OCI-LY3 (cell line): ENCODE results near the gene ARID5B.

Experiments
- EZH2phosphoT487 ChIP-seq: fragments of 200-600 bp; shearing (Covaris generic); IDR thresholded peaks from 2 replicates; pipeline ENCODE4 v1.6.1; 2018; ENCODE audit warnings: antibody characterized with exemption, mixed run types, low read depth
- TF ChIP-seq, protein P1 (sequence below): fragments of 200-600, 300-600 bp; sonication (generic); IDR thresholded peaks from 2 replicates; pipeline ENCODE4 v1.5.1; 2014; ENCODE audit warnings: antibody characterized with exemption, low read length, low read depth

DNA sequence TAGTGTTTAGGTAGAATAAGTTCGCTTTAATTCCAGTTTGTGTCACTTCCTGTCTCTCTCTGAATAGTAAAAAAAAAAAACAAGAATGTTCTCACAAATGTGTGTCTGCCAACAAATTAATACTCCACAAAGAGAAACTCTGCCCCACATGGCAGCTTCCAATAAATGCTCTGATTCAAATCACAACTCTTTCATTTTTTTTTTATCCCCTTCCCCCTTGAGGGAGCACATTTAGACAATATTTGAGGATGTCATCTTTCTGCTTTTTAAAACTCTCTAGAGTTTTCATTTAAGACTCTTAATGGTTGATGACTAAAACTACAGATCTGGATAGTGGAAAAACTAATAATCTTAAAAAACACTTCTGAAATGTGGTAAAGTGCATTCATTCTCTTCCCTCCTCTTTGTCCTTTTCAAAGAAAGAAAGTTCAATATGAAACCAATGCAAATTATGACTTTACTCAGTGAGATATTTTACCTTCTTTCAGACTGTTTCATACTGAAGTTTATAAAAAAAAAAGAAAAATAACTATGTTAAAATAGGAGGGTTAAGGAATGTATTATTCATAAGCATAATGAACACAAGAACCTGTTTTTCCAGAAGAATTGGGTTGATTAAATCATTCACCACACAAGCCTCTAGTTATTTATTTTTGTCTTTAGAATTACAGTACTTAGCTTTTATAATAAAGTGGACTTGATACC, 42.3 kb downstream of the ARID5B start:
- TF ChIP-seq, protein P1, sequence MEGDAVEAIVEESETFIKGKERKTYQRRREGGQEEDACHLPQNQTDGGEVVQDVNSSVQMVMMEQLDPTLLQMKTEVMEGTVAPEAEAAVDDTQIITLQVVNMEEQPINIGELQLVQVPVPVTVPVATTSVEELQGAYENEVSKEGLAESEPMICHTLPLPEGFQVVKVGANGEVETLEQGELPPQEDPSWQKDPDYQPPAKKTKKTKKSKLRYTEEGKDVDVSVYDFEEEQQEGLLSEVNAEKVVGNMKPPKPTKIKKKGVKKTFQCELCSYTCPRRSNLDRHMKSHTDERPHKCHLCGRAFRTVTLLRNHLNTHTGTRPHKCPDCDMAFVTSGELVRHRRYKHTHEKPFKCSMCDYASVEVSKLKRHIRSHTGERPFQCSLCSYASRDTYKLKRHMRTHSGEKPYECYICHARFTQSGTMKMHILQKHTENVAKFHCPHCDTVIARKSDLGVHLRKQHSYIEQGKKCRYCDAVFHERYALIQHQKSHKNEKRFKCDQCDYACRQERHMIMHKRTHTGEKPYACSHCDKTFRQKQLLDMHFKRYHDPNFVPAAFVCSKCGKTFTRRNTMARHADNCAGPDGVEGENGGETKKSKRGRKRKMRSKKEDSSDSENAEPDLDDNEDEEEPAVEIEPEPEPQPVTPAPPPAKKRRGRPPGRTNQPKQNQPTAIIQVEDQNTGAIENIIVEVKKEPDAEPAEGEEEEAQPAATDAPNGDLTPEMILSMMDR: no peak
- TF ChIP-seq EZH2phosphoT487: no peak
